Endothelial cell of umbilical vein (primary cell): ENCODE results near the gene TMIGD2.

Source experiments
- CTCF ChIP-seq, 2 donors: IDR thresholded peaks; 1 replicate in 1 of 2; 2 replicates in 1 of 2; pipeline ENCODE4 v1.5.1; 2011; ENCODE audit warnings: low read length in 2 of 2, mild to moderate bottlenecking in 2 of 2, moderate library complexity in 2 of 2, control low read depth in 1 of 2, inconsistent platforms in 1 of 2, low read depth in 1 of 2; ENCODE audit not compliant: insufficient read depth in 1 of 2; ENCODE audit errors: extremely low read depth in 1 of 2
- EZH2 ChIP-seq: IDR thresholded peaks from 2 replicates; pipeline ENCODE4 v1.6.1; 2012; ENCODE audit warnings: borderline replicate concordance, low read depth, mild to moderate bottlenecking, moderate library complexity, low read length, inconsistent platforms; ENCODE audit not compliant: severe bottlenecking
- FOS ChIP-seq: IDR thresholded peaks from 2 replicates; pipeline ENCODE4 v1.6.1; 2011; ENCODE audit warnings: mild to moderate bottlenecking, low read length, moderate library complexity, borderline replicate concordance; ENCODE audit not compliant: insufficient read depth
- JUN ChIP-seq: IDR thresholded peaks from 2 replicates; pipeline ENCODE4 v1.6.1; 2011; ENCODE audit warnings: borderline replicate concordance, low read depth; ENCODE audit not compliant: insufficient read length, insufficient read depth
- POLR2A ChIP-seq: IDR thresholded peaks from 2 replicates; pipeline ENCODE4 v1.6.1; 2012; ENCODE audit warnings: low read depth, mild to moderate bottlenecking, control low read depth, low read length
- POLR2AphosphoS5 ChIP-seq: IDR thresholded peaks from 2 replicates; pipeline ENCODE4 v1.6.1; 2012; ENCODE audit warnings: low read depth, mild to moderate bottlenecking, control low read depth, low read length, moderate library complexity; ENCODE audit not compliant: insufficient read depth

GRCh38 chr19:4292515-4292914, 9.7 kb downstream of the TMIGD2 start:
- TF ChIP-seq CTCF (IDR thresholded peaks at IDR 0.05; ENCODE audit: extremely low read depth in 1 of 2, insufficient read depth in 1 of 2, low read depth in 1 of 2, low read length in 2 of 2) (no peak), EZH2 (no peak), POLR2A (no peak), JUN (no peak), POLR2AphosphoS5 (no peak), FOS (no peak)
